HCT116 (cell line): Measurements from ENCODE around the gene SIX6. TPM values are rescaled to one million over a fixed set of nuclear protein-coding genes. Genes with fewer than 3 reads are reported as not detected.

Experiments
- ATAC-seq: fragments of 200-7000 bp; cut with Tn5 transposase; 2 replicates; pipeline ENCODE4 v1.9.1; 2020; ENCODE audit warnings: mild to moderate bottlenecking, moderate library complexity
- BruUV-seq: library from RNA; stranded (reverse); fragments of 400-500 nt; replicated peaks from 2 replicates; lab custom pipeline; 2021; lab: Mats Ljungman, UMichigan
- CTCF ChIA-PET: fragments of 300-600 bp; sonication (Branson Sonifier 250); formaldehyde crosslinking; loops from one replicate; lab custom pipeline; 2021; ENCODE audit warnings: antibody characterized with exemption; lab: Charles Lee
- POLR2A ChIA-PET: fragments of 300-600, 350-600 bp; sonication (Branson Sonifier 250); formaldehyde crosslinking; loops from one replicate; lab custom pipeline; 2021; ENCODE audit warnings: antibody characterized with exemption; lab: Charles Lee
- RAD21 ChIA-PET, 2 experiments: fragments of 300-600 bp; sonication (Branson Sonifier 250); formaldehyde crosslinking; loops; one replicate each; lab custom pipeline; 2023; ENCODE audit warnings: low total read pairs in 2 of 2; ENCODE audit not compliant: uncharacterized antibody in 2 of 2, unreplicated experiment in 2 of 2, low non-redundant PET in 1 of 2; lab: Charles Lee
- DNase-seq: peaks from one replicate; pipeline ENCODE4 v3.0.0-alpha.2; 2010; ENCODE audit warnings: low read depth, low spot score
- H2AFZ ChIP-seq: fragments of 200-600 bp; shearing (Covaris generic), sonication (generic); 2 replicates; pipeline ENCODE4 v1.6.1; 2017; ENCODE audit warnings: low read depth, mixed run types, mixed read lengths, antibody characterized with exemption, low read length; ENCODE audit not compliant: poor library complexity, severe bottlenecking
- H3K27ac ChIP-seq: 2 replicates; pipeline ENCODE4 v1.5.1; 2012; ENCODE audit warnings: low read depth, low read length
- H3K27me3 ChIP-seq: fragments of 200-600 bp; sonication (generic); 2 replicates; pipeline ENCODE4 v1.6.1; 2016; ENCODE audit warnings: mixed run types, low read length, mixed read lengths; ENCODE audit not compliant: insufficient read depth
- H3K36me3 ChIP-seq, 2 experiments: fragments of 200-500 bp in 1 of 2; fragments of 200-600 bp in 1 of 2; sonication (Bioruptor generic) in 1 of 2; sonication (generic) in 1 of 2; 2 replicates each; pipeline versions ENCODE4 v1.5.1 to v1.6.1; 2014 to 2016; ENCODE audit warnings: low read length in 2 of 2, inconsistent platforms in 1 of 2, mixed read lengths in 1 of 2, mixed run types in 1 of 2; ENCODE audit not compliant: insufficient read depth in 2 of 2, control insufficient read depth in 1 of 2
- H3K4me1 ChIP-seq, 2 experiments: fragments of 200-600 bp in 1 of 2; sonication (generic) in 1 of 2; 2 replicates each; pipeline versions ENCODE4 v1.5.1 to v1.6.1; 2012 to 2017; ENCODE audit warnings: low read length in 2 of 2, inconsistent platforms in 1 of 2, mild to moderate bottlenecking in 1 of 2, mixed read lengths in 1 of 2, mixed run types in 1 of 2, moderate library complexity in 1 of 2; ENCODE audit not compliant: insufficient read depth in 2 of 2, control insufficient read depth in 1 of 2
- H3K4me2 ChIP-seq: fragments of 200-600 bp; sonication (generic); 2 replicates; pipeline ENCODE4 v1.6.1; 2017; ENCODE audit warnings: mixed run types, low read length, mixed read lengths
- H3K4me3 ChIP-seq, 2 experiments: fragments of 200-600 bp in 1 of 2; sonication (generic) in 1 of 2; replicated peaks in 1 of 2; 2 replicates each; pipeline ENCODE4 v1.5.1; 2011 to 2016; ENCODE audit warnings: low read length in 2 of 2, control low read depth in 1 of 2, low read depth in 1 of 2, mild to moderate bottlenecking in 1 of 2, mixed read lengths in 1 of 2, mixed run types in 1 of 2
- H3K79me2 ChIP-seq: fragments of 200-600 bp; sonication (generic); 2 replicates; pipeline ENCODE4 v1.6.1; 2017; ENCODE audit warnings: mild to moderate bottlenecking, mixed run types, low read length, moderate library complexity, mixed read lengths; ENCODE audit not compliant: insufficient read depth
- H3K9ac ChIP-seq: fragments of 200-600 bp; sonication (generic); 2 replicates; pipeline ENCODE4 v1.6.1; 2016; ENCODE audit warnings: low read length, mixed read lengths
- H3K9me2 ChIP-seq: fragments of 200-600 bp; sonication (generic), shearing (Covaris generic); 2 replicates; pipeline ENCODE4 v1.6.1; 2017; ENCODE audit warnings: mixed run types, mild to moderate bottlenecking, moderate library complexity; ENCODE audit not compliant: insufficient read depth
- H3K9me3 ChIP-seq, 2 experiments: fragments of 200-500 bp in 1 of 2; fragments of 200-600 bp in 1 of 2; sonication (Bioruptor generic) in 1 of 2; sonication (generic) in 1 of 2; 2 replicates each; pipeline ENCODE4 v1.6.1; 2014 to 2017; ENCODE audit warnings: low read length in 2 of 2, mixed read lengths in 2 of 2, inconsistent platforms in 1 of 2, low read depth in 1 of 2, mild to moderate bottlenecking in 1 of 2, mixed run types in 1 of 2, moderate library complexity in 1 of 2; ENCODE audit not compliant: control insufficient read depth in 1 of 2, insufficient read depth in 1 of 2
- H4K20me1 ChIP-seq: fragments of 200-600 bp; sonication (generic), shearing (Covaris generic); 2 replicates; pipeline ENCODE4 v1.6.1; 2017; ENCODE audit warnings: mixed run types, mild to moderate bottlenecking, moderate library complexity; ENCODE audit not compliant: insufficient read depth
- ATF3 ChIP-seq: IDR thresholded peaks from 2 replicates; pipeline ENCODE4 v1.6.1; 2012
- CBX3 ChIP-seq: IDR thresholded peaks from 2 replicates; pipeline ENCODE4 v1.6.1; 2012; ENCODE audit warnings: low read depth
- CEBPB ChIP-seq: IDR thresholded peaks from 2 replicates; pipeline ENCODE4 v1.6.1; 2012; ENCODE audit warnings: low read depth
- ELF1 ChIP-seq: IDR thresholded peaks from 2 replicates; pipeline ENCODE4 v1.6.1; 2012; ENCODE audit warnings: low read depth, borderline replicate concordance
- EZH2 ChIP-seq: fragments of 200-600 bp; sonication (generic); IDR thresholded peaks from 2 replicates; pipeline ENCODE4 v1.6.1; 2017; ENCODE audit warnings: antibody characterized with exemption, mixed run types
- EZH2phosphoT487 ChIP-seq: fragments of 200-600 bp; IDR thresholded peaks from 2 replicates; pipeline ENCODE4 v1.6.1; 2018; ENCODE audit warnings: antibody characterized with exemption, borderline replicate concordance
- FOSL1 ChIP-seq: IDR thresholded peaks from 2 replicates; pipeline ENCODE4 v1.6.1; 2012; ENCODE audit warnings: low read depth
- MAX ChIP-seq: IDR thresholded peaks from 2 replicates; pipeline ENCODE4 v1.6.1; 2012
- POLR2AphosphoS5 ChIP-seq: IDR thresholded peaks from 2 replicates; pipeline ENCODE4 v1.6.1; 2011; ENCODE audit warnings: mild to moderate bottlenecking, low read depth, low read length, moderate library complexity
- SIN3A ChIP-seq: IDR thresholded peaks from 2 replicates; pipeline ENCODE4 v1.6.1; 2012; ENCODE audit warnings: low read depth
- SRF ChIP-seq: IDR thresholded peaks from 2 replicates; pipeline ENCODE4 v1.6.1; 2012; ENCODE audit warnings: low read depth
- intact Hi-C: fragments of 100-400 bp; cut with micrococcal nuclease; formaldehyde crosslinking; loops from 2 replicates; pipeline ENCODE4 v1.10.0; 2022
- total RNA-seq: library from RNA; stranded (reverse); gene quantifications from one replicate; pipeline ENCODE4 v1.2.1, GENCODE V29; 2021; ENCODE audit not compliant: unreplicated experiment
- TF ChIP-seq, protein P1 (sequence below): IDR thresholded peaks from 2 replicates; pipeline ENCODE4 v1.6.1; 2011; ENCODE audit warnings: mild to moderate bottlenecking, low read length, moderate library complexity; ENCODE audit not compliant: insufficient replicate concordance; ENCODE audit errors: extremely low read depth

The SIX6 gene
- total RNA-seq, 1 experiment from 2014 or later, result not detected

- TF ChIP-seq CEBPB, result peak; percentile 54
- TF ChIP-seq, protein P1, sequence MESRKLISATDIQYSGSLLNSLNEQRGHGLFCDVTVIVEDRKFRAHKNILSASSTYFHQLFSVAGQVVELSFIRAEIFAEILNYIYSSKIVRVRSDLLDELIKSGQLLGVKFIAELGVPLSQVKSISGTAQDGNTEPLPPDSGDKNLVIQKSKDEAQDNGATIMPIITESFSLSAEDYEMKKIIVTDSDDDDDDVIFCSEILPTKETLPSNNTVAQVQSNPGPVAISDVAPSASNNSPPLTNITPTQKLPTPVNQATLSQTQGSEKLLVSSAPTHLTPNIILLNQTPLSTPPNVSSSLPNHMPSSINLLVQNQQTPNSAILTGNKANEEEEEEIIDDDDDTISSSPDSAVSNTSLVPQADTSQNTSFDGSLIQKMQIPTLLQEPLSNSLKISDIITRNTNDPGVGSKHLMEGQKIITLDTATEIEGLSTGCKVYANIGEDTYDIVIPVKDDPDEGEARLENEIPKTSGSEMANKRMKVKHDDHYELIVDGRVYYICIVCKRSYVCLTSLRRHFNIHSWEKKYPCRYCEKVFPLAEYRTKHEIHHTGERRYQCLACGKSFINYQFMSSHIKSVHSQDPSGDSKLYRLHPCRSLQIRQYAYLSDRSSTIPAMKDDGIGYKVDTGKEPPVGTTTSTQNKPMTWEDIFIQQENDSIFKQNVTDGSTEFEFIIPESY, result no peak
- TF ChIP-seq FOSL1, result peak; percentile 87
- TF ChIP-seq POLR2AphosphoS5, result no peak
- TF ChIP-seq ATF3, result no peak
- no peak for TF ChIP-seq SIN3A
- TF ChIP-seq EZH2phosphoT487, result no peak
- no peak; the same call in 1 of the 2 replicates for TF ChIP-seq CBX3
- no peak for TF ChIP-seq SRF
Measured at GRCh38 chr14:60532442-60532841, 23.5 kb downstream of the SIX6 start (continued).

DNA sequence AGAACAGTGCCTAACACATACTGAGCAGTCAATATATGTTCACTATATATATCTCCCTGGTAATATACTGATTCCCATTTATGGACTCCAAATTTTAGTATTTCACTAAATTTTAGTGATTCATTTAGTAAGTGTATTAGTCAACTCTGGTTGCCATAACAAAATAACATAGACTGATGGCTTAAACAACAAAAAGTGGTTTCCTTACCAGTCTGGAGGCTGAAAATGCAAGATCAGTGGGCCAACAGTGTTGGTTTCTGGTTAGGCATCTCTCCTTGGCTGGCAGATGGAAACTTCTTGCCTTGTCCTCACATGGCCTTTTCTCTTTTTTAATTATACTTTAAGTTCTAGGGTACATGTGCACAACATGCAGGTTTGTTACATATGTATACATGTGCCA is 28.7 kb downstream of the SIX6 start:
- Histone ChIP-seq H3K9me2 (no peaks in the 10 kb centered on the region), H3K79me2 (no peaks in the 10 kb centered on the region), H2AFZ (no peak overlapping the region), H3K4me2 (no peak overlapping the region), H3K9me3 (no peaks in the 10 kb centered on the region), H3K4me1 (peaks cover 3% of the 10 kb centered on the region in 2 experiments; a peak in 3 of 4 replicates), H3K4me3 (no peak overlapping the region), H3K36me3 (no peaks in the 10 kb centered on the region), H3K9ac (no peak overlapping the region), H3K27me3 (no peaks in the 10 kb centered on the region), H4K20me1 (no peaks in the 10 kb centered on the region), H3K27ac (no peak overlapping the region)
- ChIA-PET CTCF (no interaction called here), RAD21 (no interaction called here), POLR2A (no interaction called here)
- no TSS peak for BruUV-seq
- intact Hi-C loops, result no loop called here
- DNase-seq (no peak), ATAC-seq (no peak)
- no peak for TF ChIP-seq MAX
- TF ChIP-seq ELF1, result no peak
- TF ChIP-seq, protein P1, result no peak
- no peak for TF ChIP-seq EZH2
- TF ChIP-seq SRF, result no peak
